Ovary (tissue), 3 donors: ENCODE data around the gene CHCHD3.

Experiments
- CTCF ChIP-seq, 3 donors: fragments of 450-650 bp in 2 of 3; fragments of 200-600 bp in 1 of 3; IDR thresholded peaks; one replicate each; pipeline versions ENCODE4 v1.5.1 to v1.8.0; 2016 to 2022; ENCODE audit warnings: antibody characterized with exemption in 3 of 3, mild to moderate bottlenecking in 1 of 3
- EP300 ChIP-seq: sonication (generic); formaldehyde crosslinking; IDR thresholded peaks from one replicate; pipeline ENCODE4 v1.6.1; 2017; ENCODE audit warnings: antibody characterized with exemption
- POLR2A ChIP-seq: fragments of 450-650 bp; IDR thresholded peaks from one replicate; pipeline ENCODE4 v1.6.1; 2017; ENCODE audit warnings: antibody characterized with exemption, mild to moderate bottlenecking, moderate library complexity
- donor health status: DM: no; HTN: no; CAD: no.

GRCh38 chr7:133016604-133017003 lies 65.3 kb downstream of the CHCHD3 start:
- TF ChIP-seq POLR2A, result no peak
- no peak for TF ChIP-seq CTCF (IDR thresholded peaks at IDR 0.05)
- no peak for TF ChIP-seq EP300
